NCI-H2196 (cell line): ENCODE measurements around the gene PCSK6.

Experiments
- DNase-seq: peaks from one replicate; lab custom pipeline; 2025; ENCODE audit not compliant: unreplicated experiment; lab: John Stamatoyannopoulos, UW

Gene PCSK6

GRCh38 chr15:101489599-101490407, at the start of gene PCSK6:
Gene PCSK6 (minus strand): TSS chr15:101489707. CDS start chr15:101489670, 37 bp downstream.
- peak; percentile 6 for DNase-seq

DNA sequence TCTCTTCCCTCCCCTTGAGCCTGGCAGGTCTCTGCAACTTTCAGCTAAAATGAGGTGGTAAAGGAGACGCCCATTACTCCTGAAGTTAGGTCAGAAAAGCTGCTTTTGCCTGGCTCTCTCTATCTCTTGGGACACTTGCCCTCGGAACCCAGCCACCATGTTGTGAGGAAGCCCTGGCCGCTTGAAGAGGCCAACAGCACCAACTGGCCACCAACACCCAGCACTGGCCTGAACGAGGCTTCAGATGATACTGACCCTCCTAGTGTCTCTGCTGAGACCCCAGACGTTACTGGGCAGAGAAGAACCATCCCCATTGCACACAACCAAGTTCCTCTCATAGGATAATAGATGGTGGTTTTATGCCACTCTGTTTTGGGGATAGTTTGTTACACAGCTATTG, 49.5 kb upstream of the PCSK6 start:
- no peak for DNase-seq

DNA sequence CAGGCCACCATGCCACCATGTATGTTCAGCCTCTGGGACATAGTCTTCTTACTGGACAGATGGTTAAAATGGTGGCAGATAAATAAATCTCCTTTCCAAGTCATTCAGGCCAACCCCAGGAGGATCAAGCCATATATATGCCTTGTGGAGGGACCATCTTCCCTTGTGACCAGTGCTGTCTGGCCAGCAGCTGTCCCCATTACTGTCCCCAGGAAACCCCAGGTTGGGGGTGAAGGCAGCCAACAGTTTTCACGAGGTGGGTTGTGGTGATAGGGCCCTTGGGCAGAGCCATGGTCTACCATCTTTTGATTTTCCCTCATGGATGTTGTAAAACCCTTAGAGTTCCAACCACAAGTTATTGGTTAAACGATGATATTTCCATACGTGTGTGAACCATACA, 48.7 kb upstream of the PCSK6 start:
- no peak for DNase-seq

- no peak for DNase-seq
These were observed 48.1 kb upstream of the PCSK6 start for GRCh38 chr15:101537483-101538080.

GRCh38 chr15:101536875-101537405, 47.4 kb upstream of the PCSK6 start:
- DNase-seq = no peak

- DNase-seq = no peak
These were observed 46.8 kb upstream of the PCSK6 start for GRCh38 chr15:101536166-101536874.

GRCh38 chr15:101535170-101535902, 45.8 kb upstream of the PCSK6 start:
- DNase-seq = no peak

DNA sequence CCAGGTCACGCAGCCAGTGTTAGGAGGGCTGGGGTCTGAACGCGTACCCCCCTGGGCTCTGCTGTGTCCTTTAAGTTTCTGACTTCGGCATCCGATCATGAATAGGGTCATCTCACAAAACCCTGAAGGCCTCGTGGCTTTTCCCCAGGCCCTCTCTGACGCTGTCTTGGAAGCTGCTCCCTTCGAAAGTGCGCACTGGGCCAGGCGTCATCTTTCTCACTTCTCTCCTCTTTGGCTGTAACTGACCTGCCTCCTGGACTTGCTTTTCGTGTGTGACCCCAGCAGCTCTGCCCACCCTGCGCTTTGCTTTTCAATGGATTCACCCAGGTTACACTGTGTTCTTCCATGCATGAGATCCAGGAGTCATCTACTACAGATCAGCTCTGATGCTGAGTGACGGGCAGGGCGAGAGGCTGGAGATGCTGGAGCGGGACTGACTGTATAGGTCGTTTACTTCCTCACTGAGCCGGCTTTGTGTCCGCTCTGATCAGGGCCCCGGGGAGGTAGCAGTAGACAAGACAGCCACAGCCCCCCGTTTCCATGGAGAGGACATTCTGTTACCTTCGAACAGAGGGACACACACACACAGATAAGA, 45.0 kb upstream of the PCSK6 start:
- DNase-seq = no peak

DNA sequence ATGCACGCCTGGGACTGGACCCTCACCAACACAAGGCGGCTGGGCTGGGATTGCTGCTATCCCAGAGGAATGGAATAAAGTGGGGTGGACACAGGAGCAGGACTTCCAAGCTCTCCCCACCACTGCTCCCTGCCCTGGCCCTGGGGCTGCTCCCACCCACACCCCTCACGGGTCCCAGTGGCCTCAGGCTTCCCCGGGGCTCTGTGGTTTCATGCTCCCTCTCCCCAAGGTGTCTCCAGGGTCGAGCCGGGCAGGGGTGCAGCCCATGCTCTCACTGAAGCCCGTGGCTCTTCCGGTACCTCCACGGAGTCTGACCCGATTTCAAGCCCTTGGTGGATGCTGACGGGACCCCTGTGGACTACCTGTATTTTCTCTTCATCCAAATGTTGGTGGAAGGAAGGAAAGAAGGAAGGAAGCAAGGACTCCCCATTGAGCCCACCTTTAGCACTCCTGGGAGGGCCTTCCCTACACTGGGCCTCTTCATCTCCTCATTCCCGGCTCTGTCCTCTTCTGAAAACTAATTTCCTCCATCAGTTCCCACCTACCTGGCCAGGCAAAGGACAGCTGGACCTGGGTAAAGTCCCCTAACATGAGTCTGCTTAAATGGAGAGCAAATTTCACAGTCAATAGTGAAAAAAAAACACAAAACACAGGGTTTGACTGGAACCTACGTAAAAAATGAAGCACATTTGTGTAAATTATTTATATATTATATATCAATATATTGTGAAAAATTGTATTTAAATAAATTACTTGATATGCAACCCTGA, 44.0 kb upstream of the PCSK6 start:
- DNase-seq = no peak

- no peak for DNase-seq
These were observed 43.4 kb upstream of the PCSK6 start for GRCh38 chr15:101532865-101533264.

GRCh38 chr15:101531170-101531569, 41.7 kb upstream of the PCSK6 start:
- DNase-seq = no peak

- DNase-seq = no peak
These were observed 40.9 kb upstream of the PCSK6 start for GRCh38 chr15:101530224-101530958.

DNA sequence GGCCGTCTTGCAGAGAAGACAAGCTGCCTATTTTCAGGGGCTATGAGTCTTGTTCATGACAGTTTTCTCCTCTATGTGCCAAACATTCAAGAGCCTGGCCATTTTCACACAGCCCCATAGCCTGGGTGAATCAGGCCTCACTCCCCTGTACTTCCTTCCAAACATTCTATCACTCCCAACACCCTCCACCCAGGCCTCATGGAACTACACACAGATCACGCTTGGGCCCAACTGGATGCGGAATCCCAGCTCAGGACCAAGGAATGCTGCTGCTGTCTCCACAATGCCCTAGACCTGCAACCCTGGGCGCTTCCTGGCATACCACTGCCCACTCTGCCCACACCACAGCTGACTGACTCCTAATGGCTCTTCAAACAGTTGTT, 39.4 kb upstream of the PCSK6 start:
- DNase-seq = no peak

- DNase-seq = no peak
These were observed 38.8 kb upstream of the PCSK6 start for GRCh38 chr15:101528108-101528916.

DNA sequence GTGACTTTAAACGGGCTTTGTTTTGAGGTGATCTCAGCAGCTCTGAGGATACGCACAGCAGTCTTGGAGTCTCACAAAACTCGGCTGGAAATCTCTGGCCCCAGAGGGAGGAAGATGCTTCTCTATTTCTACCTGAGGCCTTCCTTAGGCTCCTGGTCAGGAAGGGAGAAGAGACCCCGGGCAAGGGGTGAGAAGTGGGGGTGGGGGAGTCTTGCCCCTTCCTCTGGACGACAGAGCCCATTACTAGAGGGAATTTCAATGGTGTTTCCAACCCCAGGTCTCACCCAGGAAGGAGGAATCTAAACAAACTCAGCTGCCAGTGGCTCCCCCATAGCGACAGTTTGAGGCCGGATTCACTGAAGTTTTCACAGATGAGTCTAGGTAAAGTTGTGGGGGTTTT, 37.4 kb upstream of the PCSK6 start:
- DNase-seq = no peak

GRCh38 chr15:101526442-101526841, 36.9 kb upstream of the PCSK6 start:
- DNase-seq = no peak

GRCh38 chr15:101526021-101526420, 36.5 kb upstream of the PCSK6 start:
- DNase-seq = no peak

DNA sequence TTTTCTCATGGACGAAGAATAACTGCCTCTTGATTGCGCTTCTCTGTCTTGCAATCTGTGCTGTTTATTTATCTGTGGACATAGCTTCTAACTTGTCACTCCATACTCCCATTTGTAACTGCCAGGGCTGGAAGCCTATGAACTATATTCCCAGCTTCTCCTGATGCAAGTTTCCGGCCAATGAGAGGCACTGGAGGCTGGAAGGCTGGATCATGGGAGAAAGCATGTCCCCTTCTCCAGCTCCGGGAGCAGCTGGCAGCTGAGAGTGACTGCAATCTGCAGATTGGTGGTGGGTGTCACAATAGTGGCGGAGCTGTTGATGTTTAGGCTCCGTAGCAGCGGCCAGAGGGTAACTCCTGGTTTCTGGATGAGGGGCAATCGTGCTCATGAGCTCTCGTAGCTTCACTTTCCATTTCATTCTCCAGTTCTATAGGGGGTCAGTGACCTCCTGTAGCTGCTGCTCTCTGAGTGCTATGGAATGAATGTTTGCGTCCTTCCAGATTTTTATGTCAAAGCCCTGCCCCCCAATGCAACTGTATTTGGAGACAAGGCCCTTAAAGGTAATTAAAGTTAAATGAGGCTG, 35.7 kb upstream of the PCSK6 start:
- DNase-seq = no peak
